Effector memory CD4-positive, alpha-beta T cell (primary cell): Measurements from ENCODE around the gene SLC22A23.
"Not testable (repeated sequence)": the region's sequence is repeated elsewhere in the genome, so short reads cannot be mapped to it uniquely, and the experiment has no call there.

Experiments
- DNase-seq, 3 donors: peaks; one replicate each; pipeline ENCODE4 v3.0.0-alpha.2; 2020
- H3K27ac ChIP-seq: 2 replicates; pipeline ENCODE4 v1.7.0; 2013; ENCODE audit warnings: mild to moderate bottlenecking, low read length, moderate library complexity; ENCODE audit not compliant: insufficient read depth, poor library complexity, severe bottlenecking
- H3K27me3 ChIP-seq: replicated peaks from 2 replicates; pipeline ENCODE4 v1.7.0; 2013; ENCODE audit warnings: mild to moderate bottlenecking, low read length; ENCODE audit not compliant: insufficient read depth, control insufficient read depth, poor library complexity, severe bottlenecking
- H3K36me3 ChIP-seq: 2 replicates; pipeline ENCODE4 v1.7.0; 2013; ENCODE audit warnings: mild to moderate bottlenecking, low read length, moderate library complexity; ENCODE audit not compliant: control insufficient read depth, insufficient read depth
- H3K4me1 ChIP-seq: 2 replicates; pipeline ENCODE4 v1.7.0; 2013; ENCODE audit warnings: low read length, mild to moderate bottlenecking; ENCODE audit not compliant: control insufficient read depth, insufficient read depth, poor library complexity, severe bottlenecking
- H3K4me3 ChIP-seq: 2 replicates; pipeline ENCODE4 v1.7.0; 2013; ENCODE audit warnings: low read length, low read depth, mild to moderate bottlenecking; ENCODE audit not compliant: insufficient read depth, poor library complexity, severe bottlenecking
- H3K9me3 ChIP-seq: 2 replicates; pipeline ENCODE4 v1.7.0; 2013; ENCODE audit warnings: mild to moderate bottlenecking, low read length, moderate library complexity; ENCODE audit not compliant: control insufficient read depth

SLC22A23 gene

DNA sequence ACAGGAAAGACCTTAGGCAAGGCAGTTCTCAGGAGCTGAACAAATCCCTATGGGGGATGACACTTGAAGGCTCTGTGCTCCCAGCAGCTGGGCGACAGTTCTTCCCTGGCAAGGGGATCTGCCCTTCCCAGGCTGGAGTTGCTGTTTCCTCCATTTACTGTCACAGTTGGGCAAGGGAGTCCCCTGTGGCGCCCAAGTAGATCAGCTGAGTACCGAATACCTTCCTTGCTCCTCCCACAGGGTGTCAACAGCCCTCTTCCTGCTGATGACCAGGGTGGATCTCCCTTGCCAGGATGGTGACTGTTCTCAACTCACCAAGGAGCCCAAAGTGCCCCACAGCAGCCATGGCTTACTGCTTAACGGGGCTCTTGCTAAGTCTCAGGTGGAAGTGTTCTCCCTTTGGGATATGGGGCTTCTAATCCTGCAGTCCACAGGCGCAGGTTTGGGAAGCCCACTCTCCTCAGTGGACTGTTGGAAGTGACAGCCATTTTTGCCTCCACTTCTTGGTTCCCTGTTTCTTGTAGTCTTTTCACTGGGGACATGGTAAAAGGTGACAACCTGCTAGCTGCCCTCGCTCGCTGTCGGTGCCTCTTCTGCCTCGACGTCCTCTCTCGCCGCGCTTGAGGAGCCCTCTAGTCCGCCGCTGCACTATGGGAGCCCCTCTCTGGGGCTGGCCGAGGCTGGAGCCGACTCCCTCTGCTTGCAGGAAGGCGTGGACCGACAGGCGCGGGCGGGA lies 203.8 kb downstream of the SLC22A23 start:
- no peak overlapping the region for H3K27ac ChIP-seq
- no peak for DNase-seq
- H3K4me3 ChIP-seq: no peak overlapping the region
- no peaks in the 10 kb centered on the region for H3K36me3 ChIP-seq
- peaks cover 4% of the 10 kb centered on the region for H3K4me1 ChIP-seq
- H3K9me3 ChIP-seq: no peaks in the 10 kb centered on the region
- peaks cover 4% of the 10 kb centered on the region for H3K27me3 ChIP-seq

DNA sequence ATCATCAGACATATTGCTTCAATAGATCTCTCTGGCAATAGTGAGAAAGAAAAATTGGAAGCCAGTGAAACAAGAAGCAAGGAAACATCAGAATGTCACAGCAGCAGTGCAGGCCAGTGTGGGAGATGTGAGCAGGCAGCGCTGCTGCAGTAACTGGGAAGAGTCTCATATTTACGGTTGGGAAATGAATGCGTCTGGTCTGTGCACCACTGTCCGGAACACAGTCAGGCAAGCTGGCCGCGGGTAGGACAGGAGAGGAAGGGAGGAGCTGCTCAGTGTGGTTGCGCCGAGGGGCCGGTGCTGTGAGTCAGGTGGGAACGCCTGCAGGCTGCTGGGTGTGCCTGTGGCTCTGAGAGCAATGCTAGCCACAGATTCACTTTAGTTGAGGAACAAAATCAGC lies 204.5 kb downstream of the SLC22A23 start:
- no peaks in the 10 kb centered on the region for H3K36me3 ChIP-seq
- H3K4me1 ChIP-seq: peaks cover 4% of the 10 kb centered on the region
- H3K27me3 ChIP-seq: peaks cover 4% of the 10 kb centered on the region
- H3K27ac ChIP-seq: no peak overlapping the region
- no peak for DNase-seq
- no peaks in the 10 kb centered on the region for H3K9me3 ChIP-seq
- no peak overlapping the region for H3K4me3 ChIP-seq

DNA sequence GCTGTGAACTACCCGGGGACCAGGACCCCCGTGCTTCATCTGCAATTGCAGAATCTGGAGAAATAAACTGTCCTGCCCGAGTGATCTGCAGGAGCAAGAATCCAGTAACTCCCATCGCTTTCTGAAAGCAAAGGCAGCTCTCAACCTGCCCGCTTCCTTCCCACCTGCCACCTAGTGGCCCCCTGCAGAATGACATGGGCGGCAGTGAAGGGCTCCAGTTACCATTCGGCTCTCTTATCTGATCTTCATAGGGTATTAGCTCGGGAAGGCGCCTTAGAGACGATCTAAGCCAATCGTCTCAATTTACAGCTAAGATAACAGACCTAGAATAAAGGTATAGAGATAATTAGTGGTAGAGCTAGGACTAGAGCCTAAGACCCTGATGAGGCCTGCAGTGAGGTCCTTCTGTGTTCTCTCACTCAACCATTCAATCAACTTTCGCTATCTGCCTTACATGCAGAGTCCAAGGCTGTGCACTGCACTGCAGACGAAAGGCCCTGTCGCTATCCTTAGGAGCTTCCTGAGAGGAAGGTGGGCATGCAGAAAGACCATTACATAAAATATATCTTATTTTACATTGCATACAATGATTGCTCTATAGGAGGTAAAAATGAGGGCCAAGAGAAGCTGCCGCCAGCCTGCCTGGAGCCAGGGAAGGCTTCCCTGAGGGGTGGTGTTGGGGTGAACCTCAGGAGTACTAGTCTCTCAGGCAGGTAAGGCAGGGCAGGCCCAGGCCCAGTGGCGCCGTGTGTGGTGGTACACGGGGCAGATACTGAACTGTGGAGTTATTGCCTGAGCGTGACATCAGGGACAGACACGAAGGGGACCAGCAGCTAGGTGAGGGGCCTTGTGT lies 205.2 kb downstream of the SLC22A23 start:
- H3K4me1 ChIP-seq: peaks cover 4% of the 10 kb centered on the region
- H3K36me3 ChIP-seq: no peaks in the 10 kb centered on the region
- peak; percentile 55 to 69 (median 61) for DNase-seq
- no peak overlapping the region for H3K4me3 ChIP-seq
- H3K27me3 ChIP-seq: peaks cover 4% of the 10 kb centered on the region
- no peaks in the 10 kb centered on the region for H3K9me3 ChIP-seq
- no peak overlapping the region for H3K27ac ChIP-seq

DNA sequence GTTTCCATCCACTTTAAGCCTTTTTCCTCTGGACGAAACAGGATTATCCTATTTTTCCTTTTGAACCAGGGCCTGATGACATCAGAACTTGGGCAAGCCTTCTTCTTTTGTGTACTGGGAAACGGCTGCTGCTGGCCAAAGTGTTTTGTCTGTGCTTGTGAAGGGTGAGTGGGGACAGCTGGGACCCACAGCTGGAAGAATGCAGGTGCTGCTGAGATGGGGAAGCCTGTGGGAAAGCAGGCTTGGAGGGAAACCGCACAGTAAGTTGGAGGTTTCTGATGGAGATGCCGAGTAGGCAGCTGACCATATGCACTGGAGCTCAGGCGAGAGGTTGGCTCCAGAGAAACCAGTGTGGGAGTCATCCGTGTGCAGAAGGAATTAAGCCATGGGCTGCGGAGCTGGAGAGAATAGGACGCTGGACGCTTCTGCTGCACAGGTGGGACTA lies 206.6 kb downstream of the SLC22A23 start:
- DNase-seq: no peak
- Histone ChIP-seq H3K27me3 (peaks cover 4% of the 10 kb centered on the region), H3K4me3 (no peak overlapping the region), H3K4me1 (peaks cover 4% of the 10 kb centered on the region), H3K36me3 (no peaks in the 10 kb centered on the region), H3K9me3 (no peaks in the 10 kb centered on the region), H3K27ac (no peak overlapping the region)

DNA sequence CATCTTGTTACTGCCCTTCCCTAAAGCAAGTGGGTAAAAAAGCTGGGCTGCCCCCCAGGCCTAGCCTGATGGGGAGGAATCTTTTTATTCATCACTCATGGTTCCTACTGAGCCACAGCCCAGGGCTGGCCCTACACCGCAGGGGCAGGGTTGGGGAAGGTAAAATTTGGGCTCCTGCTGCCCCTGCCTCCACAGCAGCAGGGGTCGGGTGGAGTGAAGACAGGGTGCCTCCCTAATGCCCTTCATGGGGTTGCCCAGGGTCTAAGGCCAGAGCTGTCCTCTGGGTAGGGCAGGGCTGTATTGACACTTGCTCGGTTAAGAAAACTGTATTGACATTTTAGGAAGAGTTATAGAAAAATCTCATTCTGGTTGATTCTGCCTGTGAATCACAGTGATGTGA lies 207.0 kb downstream of the SLC22A23 start:
- no peak overlapping the region for H3K27ac ChIP-seq
- H3K4me1 ChIP-seq: peaks cover 4% of the 10 kb centered on the region
- no peak overlapping the region for H3K4me3 ChIP-seq
- H3K9me3 ChIP-seq: no peaks in the 10 kb centered on the region
- H3K27me3 ChIP-seq: peaks cover 4% of the 10 kb centered on the region
- no peak for DNase-seq
- no peaks in the 10 kb centered on the region for H3K36me3 ChIP-seq

DNA sequence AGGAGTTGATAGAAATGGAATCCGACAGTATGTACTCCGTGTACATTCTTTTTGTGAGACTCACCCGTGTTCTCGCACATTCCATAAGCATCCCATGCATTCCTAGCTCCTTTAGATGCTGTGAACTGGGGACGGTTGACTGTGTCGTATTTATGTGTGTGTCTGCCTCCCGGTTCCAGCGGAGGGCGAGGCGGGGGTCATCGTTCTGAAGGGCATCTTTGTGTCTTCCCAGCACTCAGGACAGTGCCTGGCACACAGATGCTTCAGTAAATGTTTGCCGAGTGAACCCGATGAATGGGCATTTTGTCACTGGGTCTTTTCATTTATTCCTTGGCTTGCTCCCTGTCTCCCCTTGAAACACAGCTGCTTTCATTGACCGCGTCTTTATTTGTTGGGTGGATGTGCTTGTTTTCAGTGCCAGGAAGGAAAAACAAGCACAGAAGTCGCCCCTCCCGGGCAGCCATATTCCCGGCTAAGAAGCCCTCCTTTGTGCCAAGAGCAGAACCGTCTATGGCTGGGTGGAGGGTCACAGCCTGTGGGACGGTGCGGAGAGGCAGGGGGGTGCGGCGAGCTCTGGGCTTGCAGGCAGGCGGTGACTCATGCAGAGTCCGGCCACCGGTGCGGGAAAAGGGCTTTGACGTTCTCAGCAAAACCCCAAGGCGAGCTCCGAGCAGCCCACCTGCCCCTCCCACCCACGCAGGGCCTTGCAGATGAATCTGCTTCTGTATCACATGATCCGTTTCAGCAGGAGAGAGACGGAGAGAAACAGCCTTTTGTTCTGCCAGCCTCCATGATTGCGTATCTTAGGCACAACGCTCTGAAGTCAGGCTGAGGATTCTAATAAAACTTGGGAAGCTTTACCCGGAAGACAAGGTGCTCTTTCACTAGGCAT lies 209.3 kb downstream of the SLC22A23 start:
- no peak overlapping the region for H3K27ac ChIP-seq
- peaks cover 4% of the 10 kb centered on the region for H3K4me1 ChIP-seq
- H3K27me3 ChIP-seq: peaks cover 4% of the 10 kb centered on the region
- H3K4me3 ChIP-seq: no peak overlapping the region
- H3K9me3 ChIP-seq: no peaks in the 10 kb centered on the region
- no peaks in the 10 kb centered on the region for H3K36me3 ChIP-seq
- DNase-seq: no peak

DNA sequence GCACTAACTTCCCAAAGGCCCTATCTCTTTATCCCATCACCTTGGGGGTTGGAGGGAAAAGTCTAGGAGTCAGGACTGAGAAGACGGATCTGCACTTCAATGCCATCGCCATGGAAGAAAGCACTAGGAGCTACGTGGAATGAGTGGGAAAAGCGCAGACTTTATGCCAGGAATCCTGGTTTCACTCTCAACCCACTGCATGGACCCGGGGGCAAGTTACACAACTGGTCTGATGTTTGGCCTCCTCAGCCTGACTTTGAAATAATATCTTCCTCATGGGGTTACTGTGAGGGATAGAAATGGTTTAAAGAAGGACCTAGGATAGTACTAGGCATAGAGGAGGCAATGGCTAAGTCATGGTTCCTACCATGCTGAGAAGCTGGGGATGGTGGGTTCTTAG lies 211.6 kb downstream of the SLC22A23 start:
- no peak overlapping the region for H3K27ac ChIP-seq
- H3K4me3 ChIP-seq: no peak overlapping the region
- DNase-seq: no peak
- peaks cover 4% of the 10 kb centered on the region for H3K27me3 ChIP-seq
- H3K4me1 ChIP-seq: no peaks in the 10 kb centered on the region
- no peaks in the 10 kb centered on the region for H3K36me3 ChIP-seq
- no peaks in the 10 kb centered on the region for H3K9me3 ChIP-seq

DNA sequence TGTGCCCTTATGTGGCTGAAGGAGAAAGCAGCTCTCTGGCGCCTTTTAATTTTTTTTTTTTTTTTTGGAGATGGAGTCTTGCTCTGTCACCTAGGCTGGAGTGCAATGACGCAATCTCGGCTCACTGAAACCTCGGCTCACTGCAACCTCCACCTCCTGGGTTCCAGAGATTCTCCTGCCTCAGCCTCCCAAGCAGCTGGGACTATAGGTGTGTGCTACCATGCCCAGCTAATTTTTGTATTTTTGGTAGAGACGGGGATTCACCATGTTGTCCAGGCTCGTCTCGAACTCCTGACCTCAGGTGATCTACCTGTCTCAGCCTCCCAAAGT lies 212.1 kb downstream of the SLC22A23 start:
- not testable (repeated sequence) for H3K36me3 ChIP-seq, H3K4me1 ChIP-seq, H3K4me3 ChIP-seq, H3K27ac ChIP-seq, H3K9me3 ChIP-seq, H3K27me3 ChIP-seq, DNase-seq

DNA sequence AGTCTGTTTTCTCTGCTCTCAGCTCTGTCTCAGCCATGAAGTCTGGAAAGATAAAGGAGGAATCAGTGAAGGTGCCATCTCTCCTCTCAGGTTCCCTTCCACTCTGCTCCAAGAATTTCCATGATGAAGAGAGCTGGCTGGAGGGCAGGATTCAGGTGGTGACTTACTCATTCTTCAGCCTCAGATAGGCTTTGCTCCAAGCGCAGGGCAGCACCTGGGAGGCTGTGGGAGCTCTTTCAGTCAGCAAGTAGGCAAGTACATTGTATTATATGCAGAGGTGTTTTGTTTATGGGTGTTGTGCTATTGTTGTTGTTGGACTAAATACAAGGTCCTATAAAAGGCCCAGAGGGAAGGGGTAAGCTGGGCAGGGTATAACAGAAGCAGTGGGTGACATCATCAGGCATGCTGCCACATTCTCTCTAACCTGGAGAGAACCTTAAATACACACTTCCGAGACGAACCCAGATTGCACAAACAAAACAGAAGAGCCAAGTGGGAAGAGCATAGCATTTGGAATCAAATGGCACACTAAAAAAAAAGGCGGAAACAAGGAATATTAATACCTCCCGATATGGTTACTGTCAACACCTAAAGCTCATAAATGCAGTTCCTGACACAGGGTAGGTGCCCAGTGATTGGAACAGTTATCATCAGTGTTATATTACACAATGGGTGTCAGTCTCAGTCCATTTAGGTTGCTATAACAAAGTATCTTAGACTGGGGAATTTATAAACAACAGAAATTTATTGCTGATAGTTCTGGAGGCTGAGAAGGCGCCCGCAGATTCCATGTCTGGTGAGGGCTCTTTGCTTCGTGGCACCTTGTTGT lies 212.6 kb downstream of the SLC22A23 start:
- Histone ChIP-seq H3K27ac (no peak overlapping the region), H3K9me3 (no peaks in the 10 kb centered on the region), H3K4me1 (no peaks in the 10 kb centered on the region), H3K4me3 (no peak overlapping the region), H3K27me3 (no peaks in the 10 kb centered on the region), H3K36me3 (no peaks in the 10 kb centered on the region)
- DNase-seq: no peak
